CD8-positive, alpha-beta memory T cell (primary cell): ENCODE measurements around the gene HERC2. TPM values are rescaled to one million over a fixed set of nuclear protein-coding genes. Genes with fewer than 3 reads are reported as not detected.

Experiments used
- CTCF ChIA-PET: fragments of 350-600 bp; sonication (Branson Sonifier 250); formaldehyde crosslinking; loops from one replicate; lab custom pipeline; 2021; ENCODE audit warnings: antibody characterized with exemption; lab: Charles Lee
- POLR2A ChIA-PET: fragments of 350-600 bp; sonication (Branson Sonifier 250); formaldehyde crosslinking; loops from one replicate; lab custom pipeline; 2021; ENCODE audit warnings: antibody characterized with exemption; lab: Charles Lee
- DNase-seq, 5 donors: peaks; one replicate each; pipeline versions ENCODE4 v3.0.0 to v3.0.0-alpha.2; 2020 to 2022; ENCODE audit warnings: mixed read lengths in 1 of 5
- H3K27ac ChIP-seq: one replicate; pipeline ENCODE4 v1.7.0; 2013; ENCODE audit warnings: low read depth, mild to moderate bottlenecking, low read length, moderate library complexity
- H3K27me3 ChIP-seq: 2 replicates; pipeline ENCODE4 v1.7.0; 2013; ENCODE audit warnings: low read length, mild to moderate bottlenecking; ENCODE audit not compliant: insufficient read depth, poor library complexity, severe bottlenecking
- H3K36me3 ChIP-seq: 2 replicates; pipeline ENCODE4 v1.7.0; 2013; ENCODE audit warnings: mild to moderate bottlenecking, low read length, moderate library complexity; ENCODE audit not compliant: insufficient read depth
- H3K4me1 ChIP-seq: 2 replicates; pipeline ENCODE4 v1.7.0; 2013; ENCODE audit warnings: mild to moderate bottlenecking, low read length, moderate library complexity; ENCODE audit not compliant: insufficient read depth
- H3K4me3 ChIP-seq: 2 replicates; pipeline ENCODE4 v1.7.0; 2013; ENCODE audit warnings: mild to moderate bottlenecking, low read length
- H3K9me3 ChIP-seq: 2 replicates; pipeline ENCODE4 v1.7.0; 2013; ENCODE audit warnings: mild to moderate bottlenecking, low read length
- H3K27ac Mint-ChIP-seq, 8 donors: one replicate each; pipeline ENCODE4 v1.8.0; 2020 to 2021; ENCODE audit warnings: mixed read lengths in 8 of 8, mild to moderate bottlenecking in 6 of 8, inconsistent platforms in 3 of 8, moderate library complexity in 3 of 8
- H3K27me3 Mint-ChIP-seq, 2 donors: one replicate each; pipeline ENCODE4 v1.8.0; 2020 to 2021; ENCODE audit warnings: mixed read lengths in 2 of 2, mild to moderate bottlenecking in 1 of 2, moderate library complexity in 1 of 2
- H3K36me3 Mint-ChIP-seq, 3 donors: one replicate each; pipeline ENCODE4 v1.8.0; 2020 to 2021; ENCODE audit warnings: mixed read lengths in 3 of 3, inconsistent platforms in 1 of 3, mild to moderate bottlenecking in 1 of 3
- H3K4me1 Mint-ChIP-seq, 3 donors: one replicate each; pipeline ENCODE4 v1.8.0; 2020 to 2021; ENCODE audit warnings: mixed read lengths in 3 of 3, inconsistent platforms in 1 of 3, mild to moderate bottlenecking in 1 of 3
- H3K4me3 Mint-ChIP-seq, 7 donors: one replicate each; pipeline ENCODE4 v1.8.0; 2020 to 2021; ENCODE audit warnings: mixed read lengths in 7 of 7, mild to moderate bottlenecking in 6 of 7, moderate library complexity in 4 of 7, inconsistent platforms in 2 of 7
- H3K9me3 Mint-ChIP-seq, 5 donors: one replicate each; pipeline ENCODE4 v1.8.0; 2020 to 2022; ENCODE audit warnings: mixed read lengths in 5 of 5, mild to moderate bottlenecking in 3 of 5, moderate library complexity in 2 of 5, inconsistent platforms in 1 of 5
- polyA plus RNA-seq: library from polyadenylated mRNA; unstranded; fragments of 300-500 nt; fragmentation: Illumina TruSeq; gene quantifications from one replicate; pipeline ENCODE4 v1.2.3, GENCODE V29; 2021
- total RNA-seq, 2 experiments: library from RNA; stranded (reverse); gene quantifications; one replicate each; pipeline ENCODE4 v1.2.3, GENCODE V29; 2021

Gene HERC2
- total and polyA plus RNA-seq, 3 experiments from 2014 or later: 10.1 to 37.3 (median 31.0) TPM

DNA sequence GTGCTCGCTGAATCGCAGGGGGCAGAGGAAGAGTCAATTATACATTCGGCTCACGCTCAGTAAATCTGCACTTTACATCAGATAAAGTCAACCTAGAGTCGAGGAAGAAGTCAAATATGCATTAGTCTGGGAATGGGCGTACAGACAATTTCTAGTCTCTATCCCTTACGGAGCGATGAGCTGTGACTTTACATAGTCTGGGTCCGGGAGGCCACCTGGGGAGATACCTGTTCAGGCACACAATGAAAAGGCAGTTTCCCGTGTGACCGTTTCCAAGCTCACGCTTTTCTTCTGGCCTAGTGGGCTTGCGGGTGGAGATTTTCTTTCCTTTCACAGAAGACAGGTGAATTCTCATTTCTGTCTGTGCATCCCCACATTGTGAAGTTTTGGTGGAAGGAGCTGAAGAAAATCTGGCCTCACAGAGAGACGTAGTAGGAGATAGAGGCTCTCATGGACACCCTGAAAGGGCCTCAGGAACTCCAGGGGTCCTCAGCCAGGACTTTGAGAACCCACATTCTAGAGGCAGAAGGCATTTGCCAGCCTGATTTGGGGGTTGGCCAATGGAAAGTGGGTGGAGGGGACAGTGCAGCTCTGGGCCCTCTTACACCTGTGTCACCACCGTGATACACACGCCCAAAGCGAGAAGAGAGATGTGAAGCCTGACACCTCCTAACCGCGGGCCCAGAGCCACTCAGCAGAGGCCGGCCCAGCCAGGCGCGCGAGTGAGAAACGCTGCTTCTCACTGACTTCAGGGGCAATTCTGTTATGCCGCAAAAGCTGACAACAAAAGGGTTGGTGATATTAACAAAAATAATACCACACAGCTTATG, 212.1 kb downstream of the HERC2 start:
- CTCF ChIA-PET: interaction anchor here (1.1 kb wide), 1 partner anchor 17 kb away, joined by 3 read pairs; no protein-coding TSS in a partner anchor
- Mint-ChIP-seq H3K4me3 (peak overlapping the region in 3 of 7 donors; percentile 9 to 71 (median 37)), H3K9me3 (no peaks in the 10 kb centered on the region)

DNA sequence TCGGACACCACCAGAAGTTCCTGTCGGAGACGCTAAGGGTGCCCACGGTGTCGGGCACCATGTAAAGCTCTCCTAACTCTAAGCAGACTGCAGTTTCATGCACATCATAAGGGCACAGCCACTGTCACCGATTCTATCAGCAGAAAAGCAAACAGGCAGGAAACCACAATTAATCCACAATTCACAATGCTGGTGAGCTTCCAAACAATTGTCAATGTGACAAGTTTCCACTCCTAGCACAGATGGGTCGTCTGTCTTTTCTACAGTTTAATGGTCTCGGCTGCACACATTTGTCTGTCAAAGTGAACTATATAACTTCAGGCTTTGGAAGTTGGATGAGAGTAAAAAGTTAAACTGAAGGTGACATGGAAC, 214.1 kb downstream of the HERC2 start:
- H3K36me3 ChIP-seq: peaks cover 15% of the 10 kb centered on the region
- no peak for DNase-seq
- peaks cover 11 to 18% (median 17%) of the 10 kb centered on the region in 3 donors for H3K36me3 Mint-ChIP-seq
- peaks cover 8 to 19% (median 17%) of the 10 kb centered on the region in 3 donors for H3K4me1 Mint-ChIP-seq
- POLR2A ChIA-PET: no interaction called here
- peak overlapping the region; percentile 67 to 90 (median 87) for H3K4me3 Mint-ChIP-seq
- CTCF ChIA-PET: interaction anchor here (1.4 to 1.9 kb wide), 4 partner anchors 13 to 23 kb away, joined by 3 to 7 read pairs (median 4); no protein-coding TSS in a partner anchor
- H3K27ac Mint-ChIP-seq: peak overlapping the region in 2 of 8 donors; percentile 20 to 80
- H3K9me3 Mint-ChIP-seq: no peaks in the 10 kb centered on the region
- H3K27me3 Mint-ChIP-seq: peaks cover 4 to 21% of the 10 kb centered on the region in 2 donors
- H3K27ac ChIP-seq: no peak overlapping the region
- H3K27me3 ChIP-seq: peaks cover 9% of the 10 kb centered on the region
- peak overlapping the region; percentile 6 for H3K4me3 ChIP-seq
- peaks cover 13% of the 10 kb centered on the region for H3K4me1 ChIP-seq
- H3K9me3 ChIP-seq: no peaks in the 10 kb centered on the region

More for the DNA sequence above, 212.1 kb downstream of the HERC2 start:
- Histone ChIP-seq H3K4me1 (peaks cover 13% of the 10 kb centered on the region), H3K4me3 (no peak overlapping the region), H3K27me3 (peaks cover 9% of the 10 kb centered on the region), H3K36me3 (peaks cover 28% of the 10 kb centered on the region), H3K27ac (no peak overlapping the region), H3K9me3 (no peaks in the 10 kb centered on the region)
- POLR2A ChIA-PET: no interaction called here
- DNase-seq: no peak
- peaks cover 14 to 37% (median 21%) of the 10 kb centered on the region in 3 donors for H3K36me3 Mint-ChIP-seq
- peaks cover 4% of the 10 kb centered on the region in 2 donors for H3K27me3 Mint-ChIP-seq
- H3K4me1 Mint-ChIP-seq: peaks cover 8 to 17% (median 17%) of the 10 kb centered on the region in 3 donors
- H3K27ac Mint-ChIP-seq: peak overlapping the region in 3 of 8 donors; percentile 13 to 70 (median 43)

DNA sequence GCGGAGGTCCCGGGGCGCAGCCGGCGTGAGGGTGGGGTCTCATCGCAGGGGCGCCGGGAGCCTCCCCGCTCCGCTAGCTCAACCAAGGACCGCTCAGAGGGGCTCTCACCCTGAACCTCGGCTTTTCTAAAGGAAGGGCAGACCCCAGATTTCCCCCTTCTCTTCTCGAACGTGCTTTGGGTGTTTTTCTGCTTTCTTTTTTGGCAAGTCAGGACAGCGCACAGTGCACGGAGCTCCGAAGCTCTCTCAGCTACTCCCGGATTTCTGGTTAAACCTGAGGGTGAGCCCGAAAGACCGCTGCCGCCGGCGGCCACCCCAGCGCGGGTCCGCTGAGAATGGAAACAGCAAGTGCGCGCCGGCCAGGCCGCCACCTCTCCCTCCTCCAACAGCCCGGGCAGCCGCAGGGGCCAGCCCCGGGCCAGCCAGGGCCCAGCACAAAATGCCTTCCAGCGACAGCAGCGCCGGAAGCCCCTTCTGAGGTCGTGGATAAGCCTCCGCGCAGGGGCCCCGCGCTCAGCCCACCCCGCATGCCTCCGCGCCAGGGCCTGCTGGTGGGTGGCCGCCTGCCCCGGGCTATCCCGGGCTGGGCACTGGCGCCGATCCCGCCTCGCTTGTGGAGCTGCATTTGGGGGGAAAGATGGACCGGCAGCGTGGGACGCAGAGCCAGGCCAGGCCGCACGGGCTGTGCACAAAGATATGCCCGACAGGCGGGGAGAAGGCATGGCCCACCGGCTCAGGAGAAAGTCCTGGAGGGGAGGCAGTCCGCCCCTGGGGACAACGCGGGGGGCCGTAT, 214.7 kb downstream of the HERC2 start:
- peaks cover 11 to 15% (median 11%) of the 10 kb centered on the region in 3 donors for H3K36me3 Mint-ChIP-seq
- Histone ChIP-seq H3K27me3 (peaks cover 9% of the 10 kb centered on the region), H3K4me1 (peaks cover 13% of the 10 kb centered on the region), H3K27ac (no peak overlapping the region), H3K9me3 (no peaks in the 10 kb centered on the region), H3K4me3 (peak overlapping the region; percentile 44), H3K36me3 (peaks cover 9% of the 10 kb centered on the region)
- CTCF ChIA-PET: interaction anchor here (1.4 to 1.9 kb wide), 4 partner anchors 12 to 22 kb away, joined by 3 to 7 read pairs (median 4); no protein-coding TSS in a partner anchor
- peak overlapping the region in 4 of 8 donors; percentile 20 to 80 (median 62) for H3K27ac Mint-ChIP-seq
- peaks cover 8 to 19% (median 17%) of the 10 kb centered on the region in 3 donors for H3K4me1 Mint-ChIP-seq
- H3K27me3 Mint-ChIP-seq: peaks cover 4 to 24% of the 10 kb centered on the region in 2 donors
- DNase-seq: peak in 1 of 5 donors; percentile 28
- POLR2A ChIA-PET: no interaction called here
- H3K9me3 Mint-ChIP-seq: no peaks in the 10 kb centered on the region
- peak overlapping the region; percentile 84 to 90 (median 87) for H3K4me3 Mint-ChIP-seq

DNA sequence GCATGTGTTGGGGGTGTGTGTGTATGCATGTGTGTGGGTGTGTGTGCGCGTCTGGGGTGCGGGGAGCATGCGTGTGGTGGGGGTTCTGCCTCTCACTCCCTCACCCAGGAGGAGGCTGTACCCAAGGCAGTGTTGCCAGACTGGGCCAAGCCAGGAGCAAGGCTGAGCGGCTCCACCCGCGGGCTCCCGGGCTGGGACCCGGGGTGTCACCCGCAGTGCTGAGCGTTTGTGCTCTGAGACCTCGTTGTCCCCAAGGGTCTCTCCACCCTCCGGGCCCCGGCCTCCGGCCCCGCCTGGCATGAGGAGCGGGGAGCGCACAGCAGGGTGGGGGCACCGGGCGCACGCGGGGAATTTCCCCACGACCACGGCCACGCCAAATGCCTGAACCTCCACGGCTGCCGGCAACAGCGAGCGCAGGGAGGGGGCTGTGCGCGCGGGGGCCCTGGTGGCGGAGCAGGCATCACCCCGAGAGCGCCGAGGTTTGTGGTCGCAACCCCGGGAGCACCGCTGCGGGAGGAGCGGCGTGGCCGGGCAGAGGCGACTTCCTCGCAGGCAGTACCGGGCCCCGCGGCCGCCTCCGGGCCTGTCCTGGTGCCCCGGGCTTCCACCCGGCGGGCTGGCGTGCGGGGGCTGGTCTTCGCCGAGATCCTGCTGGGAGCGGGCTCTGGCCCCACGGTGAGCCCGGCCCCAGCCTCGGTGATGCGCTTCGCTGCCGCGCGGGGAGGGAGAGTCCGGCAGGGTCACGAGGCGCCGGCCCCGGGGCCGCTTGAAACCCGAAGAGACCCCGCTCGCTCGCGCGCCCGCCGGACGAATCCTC, 215.5 kb downstream of the HERC2 start:
- CTCF ChIA-PET: interaction anchor here (1.8 kb wide), 1 partner anchor 19 kb away, joined by 7 read pairs; no protein-coding TSS in a partner anchor
- H3K4me3 ChIP-seq: peak overlapping the region; percentile 44
- H3K9me3 ChIP-seq: no peaks in the 10 kb centered on the region
- H3K36me3 Mint-ChIP-seq: peaks cover 3 to 7% (median 3%) of the 10 kb centered on the region in 3 donors
- peaks cover 8 to 19% (median 17%) of the 10 kb centered on the region in 3 donors for H3K4me1 Mint-ChIP-seq
- peaks cover 1% of the 10 kb centered on the region for H3K36me3 ChIP-seq
- H3K9me3 Mint-ChIP-seq: no peaks in the 10 kb centered on the region
- H3K27me3 ChIP-seq: peaks cover 9% of the 10 kb centered on the region
- H3K4me3 Mint-ChIP-seq: peak overlapping the region; percentile 68 to 89 (median 78)
- DNase-seq: peak in 4 of 5 donors; percentile 13 to 34 (median 23)
- peaks cover 6 to 24% of the 10 kb centered on the region in 2 donors for H3K27me3 Mint-ChIP-seq
- peaks cover 13% of the 10 kb centered on the region for H3K4me1 ChIP-seq
- POLR2A ChIA-PET: no interaction called here
- H3K27ac ChIP-seq: no peak overlapping the region
- peak overlapping the region in 2 of 8 donors; percentile 9 to 90 for H3K27ac Mint-ChIP-seq

GRCh38 chr15:28105793-28106192, 216.2 kb downstream of the HERC2 start:
- Mint-ChIP-seq H3K27me3 (peaks cover 8 to 24% of the 10 kb centered on the region in 2 donors), H3K27ac (peak overlapping the region in 2 of 8 donors; percentile 9 to 90), H3K4me1 (peaks cover 8 to 19% (median 17%) of the 10 kb centered on the region in 3 donors), H3K4me3 (peak overlapping the region in 6 of 7 donors; percentile 68 to 89 (median 76)), H3K9me3 (no peaks in the 10 kb centered on the region), H3K36me3 (peaks cover 0 to 3% (median 0%) of the 10 kb centered on the region in 3 donors)
- Histone ChIP-seq H3K4me1 (peaks cover 13% of the 10 kb centered on the region), H3K27me3 (peaks cover 9% of the 10 kb centered on the region), H3K27ac (no peak overlapping the region), H3K9me3 (no peaks in the 10 kb centered on the region), H3K36me3 (no peaks in the 10 kb centered on the region), H3K4me3 (no peak overlapping the region)
- ChIA-PET POLR2A (no interaction called here), CTCF (no interaction called here)
- no peak for DNase-seq

DNA sequence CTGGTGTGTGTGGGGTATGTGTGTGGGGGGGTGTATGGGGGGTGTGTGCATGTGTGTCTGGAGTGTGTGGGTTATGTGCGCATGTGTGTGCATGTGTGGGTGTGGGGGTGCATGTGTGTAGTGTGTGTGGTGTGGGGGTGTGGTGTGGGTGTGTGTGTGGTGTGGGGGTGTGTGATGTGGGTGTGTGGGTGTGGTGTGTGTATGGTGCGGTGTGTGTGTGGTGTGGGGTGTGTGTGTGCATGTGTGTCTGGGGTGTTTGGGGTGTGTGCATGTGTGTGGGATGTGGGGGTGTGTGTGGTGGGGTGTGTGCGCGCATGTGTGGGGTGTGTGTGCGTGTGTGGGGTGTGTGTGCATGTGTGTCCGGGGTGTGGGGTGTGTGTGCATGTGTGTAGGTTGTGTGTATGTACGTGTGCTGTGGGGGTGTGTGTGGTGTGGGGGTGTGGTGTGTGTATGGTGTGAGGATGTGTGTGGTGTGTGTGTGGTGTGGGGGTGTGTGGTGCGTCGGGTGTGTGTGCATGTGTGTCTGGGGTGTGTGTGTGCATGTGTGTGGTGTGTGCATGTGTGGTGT, 216.7 kb downstream of the HERC2 start:
- ChIA-PET POLR2A (no interaction called here), CTCF (no interaction called here)
- no peak for DNase-seq
- Histone ChIP-seq H3K4me3 (no peak overlapping the region), H3K9me3 (no peaks in the 10 kb centered on the region), H3K4me1 (peaks cover 13% of the 10 kb centered on the region), H3K27ac (no peak overlapping the region), H3K36me3 (no peaks in the 10 kb centered on the region), H3K27me3 (peaks cover 9% of the 10 kb centered on the region)
- H3K27me3 Mint-ChIP-seq: peaks cover 10 to 26% of the 10 kb centered on the region in 2 donors
- peaks cover 9 to 20% (median 17%) of the 10 kb centered on the region in 3 donors for H3K4me1 Mint-ChIP-seq
- H3K27ac Mint-ChIP-seq: no peak overlapping the region
- H3K36me3 Mint-ChIP-seq: peaks cover 0 to 3% (median 0%) of the 10 kb centered on the region in 3 donors
- H3K4me3 Mint-ChIP-seq: peak overlapping the region in 3 of 7 donors; percentile 38 to 78 (median 73)
- H3K9me3 Mint-ChIP-seq: no peaks in the 10 kb centered on the region

DNA sequence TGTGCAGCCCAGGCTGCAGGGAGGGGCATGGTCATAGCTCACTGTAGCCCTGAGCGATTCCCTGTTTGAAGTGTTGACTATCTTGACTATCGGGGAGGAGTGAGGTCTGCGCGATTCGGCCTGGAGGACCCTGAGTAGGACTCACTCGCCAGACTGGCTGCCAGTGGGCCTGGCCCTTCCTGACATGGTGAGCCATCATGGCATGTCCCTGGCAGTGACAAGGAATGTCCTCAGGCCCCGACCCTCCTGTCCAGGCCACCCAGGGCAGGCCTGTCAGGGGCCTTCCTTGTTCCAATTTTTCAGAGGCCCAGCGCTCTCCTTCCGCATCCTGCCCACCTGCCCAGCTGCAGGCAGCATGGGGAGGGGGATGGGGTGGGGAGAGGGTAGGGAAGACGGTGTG, 217.7 kb downstream of the HERC2 start:
- peaks cover 14% of the 10 kb centered on the region for H3K27me3 ChIP-seq
- no peak overlapping the region for H3K27ac Mint-ChIP-seq
- H3K36me3 Mint-ChIP-seq: peaks cover 0 to 3% (median 1%) of the 10 kb centered on the region in 3 donors
- no peaks in the 10 kb centered on the region for H3K9me3 ChIP-seq
- H3K4me1 ChIP-seq: peaks cover 13% of the 10 kb centered on the region
- H3K4me3 ChIP-seq: no peak overlapping the region
- no peaks in the 10 kb centered on the region for H3K36me3 ChIP-seq
- H3K4me3 Mint-ChIP-seq: peak overlapping the region in 1 of 7 donors; percentile 54
- peaks cover 0 to 2% (median 0%) of the 10 kb centered on the region in 5 donors for H3K9me3 Mint-ChIP-seq
- no peak for DNase-seq
- no peak overlapping the region for H3K27ac ChIP-seq
- peaks cover 17 to 35% of the 10 kb centered on the region in 2 donors for H3K27me3 Mint-ChIP-seq
- peaks cover 15 to 29% (median 22%) of the 10 kb centered on the region in 3 donors for H3K4me1 Mint-ChIP-seq
- ChIA-PET CTCF (no interaction called here), POLR2A (no interaction called here)
